Loucy (cell line): ENCODE data around the gene CTNNA2.

ENCODE experiments used
- H2AFZ ChIP-seq: fragments of 200-600 bp; sonication (generic); 2 replicates; pipeline ENCODE4 v1.6.0; 2016; ENCODE audit warnings: antibody characterized with exemption, mild to moderate bottlenecking, low read length, moderate library complexity
- H3F3A ChIP-seq: fragments of 200-600 bp; 2 replicates; pipeline ENCODE4 v1.6.0; 2016; ENCODE audit warnings: antibody characterized with exemption, low read depth, mild to moderate bottlenecking
- H3K27me3 ChIP-seq: fragments of 200-600 bp; sonication (generic); 2 replicates; pipeline ENCODE4 v1.6.1; 2014; ENCODE audit warnings: low read length, mild to moderate bottlenecking; ENCODE audit not compliant: insufficient read depth, poor library complexity, severe bottlenecking
- H3K36me3 ChIP-seq: fragments of 200-600 bp; sonication (generic); 2 replicates; pipeline ENCODE4 v1.6.1; 2016; ENCODE audit warnings: low read length; ENCODE audit not compliant: insufficient read depth
- H3K4me1 ChIP-seq: fragments of 200-600 bp; sonication (generic); 2 replicates; pipeline ENCODE4 v1.5.1; 2014; ENCODE audit warnings: low read length, mild to moderate bottlenecking; ENCODE audit not compliant: insufficient read depth, poor library complexity, severe bottlenecking
- H3K4me2 ChIP-seq: fragments of 200-600 bp; sonication (generic); 2 replicates; pipeline ENCODE4 v1.6.0; 2014; ENCODE audit warnings: antibody characterized with exemption, low read length, low read depth, mild to moderate bottlenecking; ENCODE audit not compliant: poor library complexity, severe bottlenecking
- H3K4me3 ChIP-seq: fragments of 200-600 bp; sonication (generic); 2 replicates; pipeline ENCODE4 v1.5.1; 2014; ENCODE audit warnings: low read length, mild to moderate bottlenecking, mixed read lengths; ENCODE audit not compliant: poor library complexity, severe bottlenecking
- H3K79me2 ChIP-seq: fragments of 200-600 bp; sonication (generic); 2 replicates; pipeline ENCODE4 v1.6.1; 2014; ENCODE audit warnings: low read length; ENCODE audit not compliant: insufficient read depth
- H3K9ac ChIP-seq: fragments of 200-600 bp; sonication (generic); 2 replicates; pipeline ENCODE4 v1.6.0; 2014; ENCODE audit warnings: mild to moderate bottlenecking, low read depth, low read length, moderate library complexity; ENCODE audit not compliant: poor library complexity, severe bottlenecking
- H3K9me2 ChIP-seq: fragments of 200-600 bp; sonication (generic); replicated peaks from 2 replicates; pipeline ENCODE4 v1.6.1; 2016; ENCODE audit warnings: low read depth, low read length, mixed read lengths
- H3K9me3 ChIP-seq: fragments of 200-600 bp; sonication (generic); 2 replicates; pipeline ENCODE4 v1.6.1; 2014; ENCODE audit warnings: mild to moderate bottlenecking, antibody characterized with exemption, low read length, low read depth; ENCODE audit not compliant: insufficient read depth
- H4K20me1 ChIP-seq: fragments of 200-600 bp; sonication (generic); 2 replicates; pipeline ENCODE4 v1.6.0; 2014; ENCODE audit warnings: antibody characterized with exemption, low read length, mild to moderate bottlenecking; ENCODE audit not compliant: insufficient read depth, poor library complexity, severe bottlenecking
- EZH2phosphoT487 ChIP-seq: fragments of 200-600 bp; IDR thresholded peaks from 2 replicates; pipeline ENCODE4 v1.6.1; 2018; ENCODE audit warnings: antibody characterized with exemption, mild to moderate bottlenecking, moderate library complexity, borderline replicate concordance
- TF ChIP-seq, protein P1 (sequence below): fragments of 200-600 bp; sonication (generic); conservative IDR thresholded peaks from 2 replicates; pipeline ENCODE4 v1.5.1; 2014; ENCODE audit warnings: mild to moderate bottlenecking, antibody characterized with exemption, low read length

Gene CTNNA2

DNA sequence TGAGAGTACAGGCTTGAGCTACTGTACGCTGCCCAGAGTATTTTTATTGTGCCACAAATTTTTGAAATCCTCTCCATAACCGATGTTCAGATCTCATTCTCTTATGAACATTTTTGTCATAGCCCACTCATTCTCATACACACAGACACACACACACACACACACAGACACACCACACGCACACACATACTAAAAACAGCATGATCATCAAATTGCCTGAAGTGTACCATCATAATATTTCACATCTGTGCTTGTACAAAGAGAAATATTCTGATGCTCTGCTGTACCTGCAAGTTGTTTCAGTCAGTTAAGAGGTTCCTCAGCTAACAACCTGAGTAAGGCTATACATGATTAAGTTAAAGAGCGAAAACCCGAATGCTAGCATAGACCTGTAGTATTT, 696.6 kb downstream of the CTNNA2 start:
- Histone ChIP-seq H3F3A (no peaks in the 10 kb centered on the region), H3K36me3 (no peaks in the 10 kb centered on the region), H3K4me1 (no peaks in the 10 kb centered on the region), H3K27me3 (no peaks in the 10 kb centered on the region), H3K79me2 (no peaks in the 10 kb centered on the region), H3K9ac (no peak overlapping the region), H2AFZ (no peak overlapping the region), H3K9me3 (no peaks in the 10 kb centered on the region; the same call in 1 of the 2 replicates), H4K20me1 (no peaks in the 10 kb centered on the region), H3K4me3 (no peak overlapping the region), H3K4me2 (no peak overlapping the region), H3K9me2 (no peaks in the 10 kb centered on the region)
- TF ChIP-seq, protein P1, sequence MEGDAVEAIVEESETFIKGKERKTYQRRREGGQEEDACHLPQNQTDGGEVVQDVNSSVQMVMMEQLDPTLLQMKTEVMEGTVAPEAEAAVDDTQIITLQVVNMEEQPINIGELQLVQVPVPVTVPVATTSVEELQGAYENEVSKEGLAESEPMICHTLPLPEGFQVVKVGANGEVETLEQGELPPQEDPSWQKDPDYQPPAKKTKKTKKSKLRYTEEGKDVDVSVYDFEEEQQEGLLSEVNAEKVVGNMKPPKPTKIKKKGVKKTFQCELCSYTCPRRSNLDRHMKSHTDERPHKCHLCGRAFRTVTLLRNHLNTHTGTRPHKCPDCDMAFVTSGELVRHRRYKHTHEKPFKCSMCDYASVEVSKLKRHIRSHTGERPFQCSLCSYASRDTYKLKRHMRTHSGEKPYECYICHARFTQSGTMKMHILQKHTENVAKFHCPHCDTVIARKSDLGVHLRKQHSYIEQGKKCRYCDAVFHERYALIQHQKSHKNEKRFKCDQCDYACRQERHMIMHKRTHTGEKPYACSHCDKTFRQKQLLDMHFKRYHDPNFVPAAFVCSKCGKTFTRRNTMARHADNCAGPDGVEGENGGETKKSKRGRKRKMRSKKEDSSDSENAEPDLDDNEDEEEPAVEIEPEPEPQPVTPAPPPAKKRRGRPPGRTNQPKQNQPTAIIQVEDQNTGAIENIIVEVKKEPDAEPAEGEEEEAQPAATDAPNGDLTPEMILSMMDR = no peak
- TF ChIP-seq EZH2phosphoT487 = no peak

GRCh38 chr2:80217446-80217845, 704.6 kb downstream of the CTNNA2 start:
- H3K4me2 ChIP-seq = no peak overlapping the region

GRCh38 chr2:80222644-80223043, 709.8 kb downstream of the CTNNA2 start:
- H3K4me3 ChIP-seq = no peak overlapping the region
- H3K27me3 ChIP-seq = no peaks in the 10 kb centered on the region
- H3K9ac ChIP-seq = no peak overlapping the region
- no peaks in the 10 kb centered on the region for H3K4me1 ChIP-seq
- H3K4me2 ChIP-seq = no peak overlapping the region
- H3F3A ChIP-seq = no peaks in the 10 kb centered on the region
- no peaks in the 10 kb centered on the region for H3K79me2 ChIP-seq
- H3K36me3 ChIP-seq = no peaks in the 10 kb centered on the region
- H4K20me1 ChIP-seq = no peaks in the 10 kb centered on the region
- no peaks in the 10 kb centered on the region for H3K9me2 ChIP-seq
- no peaks in the 10 kb centered on the region for H3K9me3 ChIP-seq
- no peak overlapping the region for H2AFZ ChIP-seq
- TF ChIP-seq, protein P1 = no peak
- no peak for TF ChIP-seq EZH2phosphoT487

More at GRCh38 chr2:80217446-80217845, 704.6 kb downstream of the CTNNA2 start:
- no peaks in the 10 kb centered on the region for H3K27me3 ChIP-seq
- no peak for TF ChIP-seq EZH2phosphoT487
- TF ChIP-seq, protein P1 = no peak
- no peaks in the 10 kb centered on the region for H3K79me2 ChIP-seq
- no peak overlapping the region for H3K4me3 ChIP-seq
- no peaks in the 10 kb centered on the region for H3K9me2 ChIP-seq
- no peak overlapping the region for H3K9ac ChIP-seq
- H2AFZ ChIP-seq = no peak overlapping the region
- H3K9me3 ChIP-seq = no peaks in the 10 kb centered on the region
- no peaks in the 10 kb centered on the region for H3F3A ChIP-seq
- H4K20me1 ChIP-seq = no peaks in the 10 kb centered on the region
- H3K4me1 ChIP-seq = no peaks in the 10 kb centered on the region
- H3K36me3 ChIP-seq = no peaks in the 10 kb centered on the region
